SK-N-SH treated with all-trans-retinoic acid at 6 μM for 48 hours (cell line): ENCODE results near the gene COX4I2.
"Not testable (repeated sequence)": the region's sequence is repeated elsewhere in the genome, so short reads cannot be mapped to it uniquely, and the experiment has no call there.

ENCODE experiments used
- ATAC-seq: fragments of 200-7000 bp; cut with Tn5 transposase; 3 replicates; pipeline ENCODE4 v1.9.1; 2020; ENCODE audit warnings: mild to moderate bottlenecking, moderate library complexity
- ARNTL ChIP-seq: fragments of 450-650 bp; formaldehyde crosslinking; IDR thresholded peaks from 2 replicates; pipeline ENCODE4 v1.5.0; 2020; ENCODE audit warnings: low read depth, mild to moderate bottlenecking, moderate library complexity, borderline replicate concordance
- BACH2 ChIP-seq: fragments of 250-450 bp; sonication (Bioruptor Pico); IDR thresholded peaks from 2 replicates; pipeline ENCODE4 v1.9.0; 2021; ENCODE audit warnings: mild to moderate bottlenecking, borderline replicate concordance
- CREB5 ChIP-seq: fragments of 250-450 bp; sonication (Bioruptor Pico); IDR thresholded peaks from 2 replicates; pipeline ENCODE4 v1.5.1; 2020; ENCODE audit warnings: low read depth, mild to moderate bottlenecking, moderate library complexity
- CSDC2 ChIP-seq: fragments of 250-450 bp; sonication (Bioruptor Pico); IDR thresholded peaks from 2 replicates; pipeline ENCODE4 v1.5.0; 2020; ENCODE audit warnings: mild to moderate bottlenecking, moderate library complexity
- CSRNP3 ChIP-seq: fragments of 250-450 bp; sonication (Bioruptor Pico); IDR thresholded peaks from 2 replicates; pipeline ENCODE4 v1.5.1; 2021; ENCODE audit warnings: mild to moderate bottlenecking, moderate library complexity
- ESRRG ChIP-seq: fragments of 250-450 bp; sonication (Bioruptor Pico); IDR thresholded peaks from 2 replicates; pipeline ENCODE4 v1.6.1; 2021; ENCODE audit warnings: mild to moderate bottlenecking
- GLIS3 ChIP-seq: fragments of 250-450 bp; sonication (Bioruptor Pico); IDR thresholded peaks from 2 replicates; pipeline ENCODE4 v1.5.0; 2020; ENCODE audit warnings: mild to moderate bottlenecking, moderate library complexity
- ISL1 ChIP-seq: fragments of 250-450 bp; sonication (Bioruptor Pico); IDR thresholded peaks from 2 replicates; pipeline ENCODE4 v2.1.2; 2022; ENCODE audit warnings: mild to moderate bottlenecking, moderate library complexity
- OSR1 ChIP-seq: fragments of 250-450 bp; sonication (Bioruptor Pico); IDR thresholded peaks from 2 replicates; pipeline ENCODE4 v1.8.0; 2022; ENCODE audit warnings: moderate library complexity, mild to moderate bottlenecking, inconsistent platforms
- PPARA ChIP-seq: fragments of 250-450 bp; sonication (Bioruptor Pico); IDR thresholded peaks from 2 replicates; pipeline ENCODE4 v1.5.0; 2020; ENCODE audit warnings: mild to moderate bottlenecking, borderline replicate concordance
- RARB ChIP-seq: fragments of 250-450 bp; sonication (Bioruptor Pico); IDR thresholded peaks from 2 replicates; pipeline ENCODE4 v1.8.0; 2021; ENCODE audit warnings: mild to moderate bottlenecking, moderate library complexity
- SNAI2 ChIP-seq: fragments of 250-450 bp; sonication (Bioruptor Pico); IDR thresholded peaks from 2 replicates; pipeline ENCODE4 v1.5.0; 2020; ENCODE audit warnings: mild to moderate bottlenecking, moderate library complexity
- TCF4 ChIP-seq: fragments of 250-450 bp; sonication (Bioruptor Pico); IDR thresholded peaks from 2 replicates; pipeline ENCODE4 v1.8.0; 2021; ENCODE audit warnings: mild to moderate bottlenecking, moderate library complexity, borderline replicate concordance
- TOX ChIP-seq: fragments of 250-450 bp; sonication (Bioruptor Pico); IDR thresholded peaks from 2 replicates; pipeline ENCODE4 v1.8.0; 2021; ENCODE audit warnings: mild to moderate bottlenecking, moderate library complexity, borderline replicate concordance
- ZC3H10 ChIP-seq: fragments of 250-450 bp; sonication (Bioruptor Pico); IDR thresholded peaks from 2 replicates; pipeline ENCODE4 v1.5.1; 2021; ENCODE audit warnings: mild to moderate bottlenecking, moderate library complexity
- ZFP3 ChIP-seq: fragments of 250-450 bp; sonication (Bioruptor Pico); IDR thresholded peaks from 2 replicates; pipeline ENCODE4 v1.5.0; 2020; ENCODE audit warnings: mild to moderate bottlenecking, moderate library complexity
- ZFP30 ChIP-seq: fragments of 450-650 bp; formaldehyde crosslinking; IDR thresholded peaks from 2 replicates; pipeline ENCODE4 v1.5.0; 2022; ENCODE audit warnings: mild to moderate bottlenecking, moderate library complexity
- ZNF70 ChIP-seq: fragments of 450-650 bp; formaldehyde crosslinking; IDR thresholded peaks from 2 replicates; pipeline ENCODE4 v1.5.0; 2020; ENCODE audit warnings: mild to moderate bottlenecking, moderate library complexity
- ZNF8 ChIP-seq: fragments of 450-650 bp; formaldehyde crosslinking; IDR thresholded peaks from 2 replicates; pipeline ENCODE4 v1.5.0; 2020; ENCODE audit warnings: mild to moderate bottlenecking, moderate library complexity
- TF ChIP-seq, protein P1 (sequence below): fragments of 250-450 bp; sonication (Bioruptor Pico); IDR thresholded peaks from 2 replicates; pipeline ENCODE4 v1.5.0; 2020; ENCODE audit warnings: mild to moderate bottlenecking, moderate library complexity
- TF ChIP-seq, protein P2 (sequence below): fragments of 250-450 bp; sonication (Bioruptor Pico); IDR thresholded peaks from 2 replicates; pipeline ENCODE4 v1.8.0; 2021; ENCODE audit warnings: low read depth, mild to moderate bottlenecking, moderate library complexity, borderline replicate concordance

The COX4I2 gene

DNA sequence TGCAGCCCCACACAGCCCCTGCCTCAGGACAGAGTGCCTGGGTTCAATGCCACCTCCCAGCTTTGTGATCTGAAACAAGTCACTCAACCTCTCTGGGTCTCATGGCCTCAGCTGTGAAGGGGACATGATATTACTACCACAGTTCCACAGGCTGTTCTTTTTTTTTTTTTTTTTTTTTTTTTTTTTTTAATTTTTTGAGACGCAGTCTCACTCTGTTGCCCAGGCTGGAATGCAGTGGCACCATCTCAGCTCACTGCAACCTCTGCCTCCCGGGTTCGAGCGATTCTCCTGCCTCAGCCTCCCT, 41.3 kb upstream of the COX4I2 start:
- ATAC-seq = not testable (repeated sequence)
- TF ChIP-seq, protein P1, sequence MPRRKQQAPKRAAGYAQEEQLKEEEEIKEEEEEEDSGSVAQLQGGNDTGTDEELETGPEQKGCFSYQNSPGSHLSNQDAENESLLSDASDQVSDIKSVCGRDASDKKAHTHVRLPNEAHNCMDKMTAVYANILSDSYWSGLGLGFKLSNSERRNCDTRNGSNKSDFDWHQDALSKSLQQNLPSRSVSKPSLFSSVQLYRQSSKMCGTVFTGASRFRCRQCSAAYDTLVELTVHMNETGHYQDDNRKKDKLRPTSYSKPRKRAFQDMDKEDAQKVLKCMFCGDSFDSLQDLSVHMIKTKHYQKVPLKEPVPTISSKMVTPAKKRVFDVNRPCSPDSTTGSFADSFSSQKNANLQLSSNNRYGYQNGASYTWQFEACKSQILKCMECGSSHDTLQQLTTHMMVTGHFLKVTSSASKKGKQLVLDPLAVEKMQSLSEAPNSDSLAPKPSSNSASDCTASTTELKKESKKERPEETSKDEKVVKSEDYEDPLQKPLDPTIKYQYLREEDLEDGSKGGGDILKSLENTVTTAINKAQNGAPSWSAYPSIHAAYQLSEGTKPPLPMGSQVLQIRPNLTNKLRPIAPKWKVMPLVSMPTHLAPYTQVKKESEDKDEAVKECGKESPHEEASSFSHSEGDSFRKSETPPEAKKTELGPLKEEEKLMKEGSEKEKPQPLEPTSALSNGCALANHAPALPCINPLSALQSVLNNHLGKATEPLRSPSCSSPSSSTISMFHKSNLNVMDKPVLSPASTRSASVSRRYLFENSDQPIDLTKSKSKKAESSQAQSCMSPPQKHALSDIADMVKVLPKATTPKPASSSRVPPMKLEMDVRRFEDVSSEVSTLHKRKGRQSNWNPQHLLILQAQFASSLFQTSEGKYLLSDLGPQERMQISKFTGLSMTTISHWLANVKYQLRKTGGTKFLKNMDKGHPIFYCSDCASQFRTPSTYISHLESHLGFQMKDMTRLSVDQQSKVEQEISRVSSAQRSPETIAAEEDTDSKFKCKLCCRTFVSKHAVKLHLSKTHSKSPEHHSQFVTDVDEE (CRISPR knock-in tag) = 0 out of 2 replicates have a peak, but pooled peaks have one; percentile 1
- TF ChIP-seq CREB5 (CRISPR knock-in tag) = 0 out of 2 replicates have a peak, but pooled peaks have one; percentile 1

GRCh38 chr20:31596831-31597480, 40.8 kb upstream of the COX4I2 start:
- no peak for ATAC-seq
- no peak for TF ChIP-seq BACH2
- 0 out of 2 replicates have a peak, but pooled peaks have one; percentile 5 for TF ChIP-seq CREB5 (CRISPR knock-in tag)

GRCh38 chr20:31597481-31597855, 40.2 kb upstream of the COX4I2 start:
- TF ChIP-seq OSR1 (CRISPR knock-in tag) (no peak), ZFP30 (CRISPR knock-in tag) (no peak), TOX (CRISPR knock-in tag) (no peak), CREB5 (CRISPR knock-in tag) (no peak), BACH2 (no peak), ZNF70 (no peak), ARNTL (CRISPR knock-in tag) (no peak), RARB (CRISPR knock-in tag) (no peak), CSDC2 (CRISPR knock-in tag) (no peak), TCF4 (CRISPR knock-in tag) (no peak), PPARA (CRISPR knock-in tag) (no peak), ZC3H10 (CRISPR knock-in tag) (no peak), ESRRG (CRISPR knock-in tag) (no peak), ZNF8 (CRISPR knock-in tag) (no peak), SNAI2 (CRISPR knock-in tag) (no peak), ISL1 (CRISPR knock-in tag) (no peak)
- TF ChIP-seq, protein P1 (CRISPR knock-in tag) = no peak
- ATAC-seq = no peak

DNA sequence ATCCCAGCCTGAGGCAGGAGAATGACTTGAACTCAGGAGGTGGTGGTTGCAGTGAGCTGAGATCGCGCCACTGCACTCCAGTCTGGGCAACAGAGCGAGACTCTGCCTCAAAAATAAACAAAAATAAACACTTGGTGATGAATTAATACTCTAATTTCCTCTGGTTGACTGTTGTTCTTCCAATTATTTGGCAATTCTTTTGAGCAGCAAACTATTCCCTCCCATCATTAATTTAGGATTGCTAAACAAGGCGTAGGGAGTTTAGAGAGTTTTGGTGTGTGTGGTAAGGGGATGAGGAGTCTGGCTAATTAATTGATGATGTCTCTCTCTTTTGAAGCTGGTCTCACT, 35.3 kb upstream of the COX4I2 start:
- TF ChIP-seq, protein P2, sequence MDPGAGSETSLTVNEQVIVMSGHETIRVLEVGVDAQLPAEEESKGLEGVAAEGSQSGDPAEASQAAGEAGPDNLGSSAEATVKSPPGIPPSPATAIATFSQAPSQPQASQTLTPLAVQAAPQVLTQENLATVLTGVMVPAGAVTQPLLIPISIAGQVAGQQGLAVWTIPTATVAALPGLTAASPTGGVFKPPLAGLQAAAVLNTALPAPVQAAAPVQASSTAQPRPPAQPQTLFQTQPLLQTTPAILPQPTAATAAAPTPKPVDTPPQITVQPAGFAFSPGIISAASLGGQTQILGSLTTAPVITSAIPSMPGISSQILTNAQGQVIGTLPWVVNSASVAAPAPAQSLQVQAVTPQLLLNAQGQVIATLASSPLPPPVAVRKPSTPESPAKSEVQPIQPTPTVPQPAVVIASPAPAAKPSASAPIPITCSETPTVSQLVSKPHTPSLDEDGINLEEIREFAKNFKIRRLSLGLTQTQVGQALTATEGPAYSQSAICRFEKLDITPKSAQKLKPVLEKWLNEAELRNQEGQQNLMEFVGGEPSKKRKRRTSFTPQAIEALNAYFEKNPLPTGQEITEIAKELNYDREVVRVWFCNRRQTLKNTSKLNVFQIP (CRISPR knock-in tag) = no peak
- TF ChIP-seq ZFP3 (no peak), CSRNP3 (CRISPR knock-in tag) (no peak), BACH2 (no peak), ZNF70 (no peak), GLIS3 (CRISPR knock-in tag) (no peak), TOX (CRISPR knock-in tag) (no peak), ZFP30 (CRISPR knock-in tag) (no peak)
- no peak for ATAC-seq
